HepG2 (cell line): Measurements from ENCODE around the gene EFCAB8. TPM values are rescaled to one million over a fixed set of nuclear protein-coding genes. Genes with fewer than 3 reads are reported as not detected.
A peak's percentile ranks its signal among the peaks of the same experiment; 100 is the strongest.

Source experiments
- EP300 ChIP-seq, 3 experiments: sonication (generic) in 1 of 3; formaldehyde crosslinking in 1 of 3; IDR thresholded peaks; 2 replicates each; pipeline versions ENCODE4 v1.5.1 to v1.6.1; 2011 to 2020; ENCODE audit warnings: low read depth in 2 of 3, low read length in 2 of 3, borderline replicate concordance in 1 of 3, improper control_type of control experiment in 1 of 3, mild to moderate bottlenecking in 1 of 3, missing genetic modification reagents in 1 of 3, moderate library complexity in 1 of 3
- FOXA3 ChIP-seq: IDR thresholded peaks from 2 replicates; pipeline ENCODE4 v1.6.1; 2016; ENCODE audit warnings: missing genetic modification reagents, missing compliant biosample characterization
- GTF2F1 ChIP-seq: fragments of 150-350 bp; IDR thresholded peaks from 2 replicates; pipeline ENCODE4 v1.6.1; 2014; ENCODE audit warnings: low read length
- HNRNPLL ChIP-seq: fragments of 200-400 bp; formaldehyde crosslinking; IDR thresholded peaks from 2 replicates; pipeline ENCODE4 v1.6.1; 2017; ENCODE audit warnings: mild to moderate bottlenecking, low read depth, low read length; ENCODE audit not compliant: poor library complexity, severe bottlenecking
- IRF2 ChIP-seq: IDR thresholded peaks from 2 replicates; pipeline ENCODE4 v1.6.1; 2018; ENCODE audit warnings: missing genetic modification reagents, missing compliant biosample characterization
- ISL2 ChIP-seq: sonication (generic); formaldehyde crosslinking; IDR thresholded peaks from 2 replicates; pipeline ENCODE4 v1.5.0; 2020; ENCODE audit warnings: missing genetic modification reagents
- KAT7 ChIP-seq: IDR thresholded peaks from 2 replicates; pipeline ENCODE4 v1.6.1; 2018; ENCODE audit warnings: borderline replicate concordance, missing compliant biosample characterization
- MAZ ChIP-seq, 2 experiments: sonication (generic) in 1 of 2; formaldehyde crosslinking in 1 of 2; IDR thresholded peaks; 2 replicates each; pipeline versions ENCODE4 v1.5.0 to v1.6.1; 2012 to 2020; ENCODE audit warnings: low read depth in 2 of 2, mild to moderate bottlenecking in 2 of 2, borderline replicate concordance in 1 of 2, improper control_type of control experiment in 1 of 2, low read length in 1 of 2, missing genetic modification reagents in 1 of 2, moderate library complexity in 1 of 2
- NR1H2 ChIP-seq: sonication (generic); formaldehyde crosslinking; IDR thresholded peaks from 2 replicates; pipeline ENCODE4 v1.8.1; 2022; ENCODE audit warnings: low read depth, missing genetic modification reagents, borderline replicate concordance
- ZNF17 ChIP-seq: sonication (generic); formaldehyde crosslinking; IDR thresholded peaks from 2 replicates; pipeline ENCODE4 v1.5.0; 2020; ENCODE audit warnings: mild to moderate bottlenecking, missing genetic modification reagents
- ZNF552 ChIP-seq: sonication (generic); formaldehyde crosslinking; IDR thresholded peaks from 2 replicates; pipeline ENCODE4 v1.9.0; 2022; ENCODE audit warnings: missing genetic modification reagents, mild to moderate bottlenecking, borderline replicate concordance
- ZNF660 ChIP-seq: sonication (generic); formaldehyde crosslinking; IDR thresholded peaks from 2 replicates; pipeline ENCODE4 v1.5.1; 2020; ENCODE audit warnings: mild to moderate bottlenecking, low read depth, missing genetic modification reagents, borderline replicate concordance
- polyA plus RNA-seq, 8 experiments: library from polyadenylated mRNA; depleted of rRNA in 3 of 8; stranded (reverse) in 7 of 8; unstranded in 1 of 8; fragments of >200 nt; fragmentation: Illumina TruSeq in 4 of 8; extraction: Trizol in 4 of 8; gene quantifications; 2 replicates each; pipeline versions ENCODE4 v1.2.1 to v1.2.3, GENCODE V29; 2011 to 2016; ENCODE audit warnings: low read depth in 4 of 8, missing spikeins in 1 of 8, mixed read lengths in 1 of 8; ENCODE audit not compliant: insufficient read depth in 1 of 8
- total RNA-seq, 5 experiments: library from RNA; depleted of rRNA; stranded (reverse); fragments of >200 nt; fragmentation: Illumina TruSeq; extraction: Trizol; gene quantifications; 2 replicates each; pipeline ENCODE4 v1.2.3, GENCODE V29; 2016; ENCODE audit warnings: low read depth in 1 of 5
- TF ChIP-seq, protein P1 (sequence below): sonication (generic); formaldehyde crosslinking; IDR thresholded peaks from 2 replicates; pipeline ENCODE4 v1.4.0; 2020; ENCODE audit warnings: mild to moderate bottlenecking, missing genetic modification reagents
- TF ChIP-seq, protein P2 (sequence below): sonication (generic); formaldehyde crosslinking; IDR thresholded peaks from 2 replicates; pipeline ENCODE4 v1.8.1; 2023; ENCODE audit warnings: mild to moderate bottlenecking, inconsistent platforms, moderate library complexity, missing genetic modification reagents, borderline replicate concordance
- TF ChIP-seq, protein P3 (sequence below): IDR thresholded peaks from 2 replicates; pipeline ENCODE4 v1.6.1; 2018; ENCODE audit warnings: missing genetic modification reagents, mild to moderate bottlenecking, missing compliant biosample characterization
- TF ChIP-seq, protein P4 (sequence below): IDR thresholded peaks from 2 replicates; pipeline ENCODE4 v1.6.1; 2016; ENCODE audit warnings: mild to moderate bottlenecking, missing biosample characterization, missing genetic modification reagents

The EFCAB8 gene
- total and polyA plus RNA-seq, 2 of the 13 experiments (the other 11 are each of a cell fraction or from before 2014, with no cell fraction given) = 0.15 to 0.22 TPM

DNA sequence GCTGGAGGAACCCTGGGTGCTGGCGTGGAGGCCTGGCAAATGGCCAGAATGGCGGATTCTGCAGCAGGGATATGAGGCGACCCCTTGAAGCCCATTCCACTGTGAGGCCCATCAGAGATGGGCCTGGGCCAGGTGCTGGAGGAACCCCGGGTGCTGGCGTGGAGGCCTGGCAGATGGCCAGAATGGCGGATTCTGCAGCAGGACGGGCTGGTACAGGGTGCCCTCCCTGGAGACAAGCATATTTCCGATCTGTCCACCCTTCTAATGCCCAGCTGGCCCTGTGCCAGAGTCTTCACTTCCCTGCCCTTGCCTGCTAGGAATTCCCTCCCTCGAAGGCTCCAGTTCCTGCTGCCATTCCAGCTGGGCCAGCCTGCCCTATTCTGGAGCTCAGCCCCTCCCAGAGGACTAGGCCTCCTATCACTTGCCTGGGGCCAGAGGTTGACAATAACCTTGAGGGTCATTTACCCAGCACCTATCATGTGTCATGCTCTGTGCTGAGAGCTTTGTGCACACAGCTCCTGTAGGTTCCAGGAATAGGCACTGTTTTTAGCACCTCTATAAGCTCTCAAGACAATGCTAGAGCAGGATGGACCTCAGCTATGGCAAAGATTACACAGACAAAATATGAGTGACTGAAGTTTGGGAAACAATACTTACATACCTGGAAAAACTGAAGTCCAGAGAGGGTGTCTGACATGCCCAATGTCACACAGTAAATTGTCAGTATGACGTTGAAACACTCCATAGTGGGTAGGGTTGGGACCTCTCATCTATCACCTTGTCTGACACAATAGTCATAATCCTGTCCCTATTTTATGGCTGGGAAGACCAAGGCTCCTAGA lies 124.1 kb downstream of the EFCAB8 start (continued):
- TF ChIP-seq FOXA3 (CRISPR knock-in tag) = peak; percentile 29; the same call in 1 of the 2 replicates
- TF ChIP-seq, protein P1, sequence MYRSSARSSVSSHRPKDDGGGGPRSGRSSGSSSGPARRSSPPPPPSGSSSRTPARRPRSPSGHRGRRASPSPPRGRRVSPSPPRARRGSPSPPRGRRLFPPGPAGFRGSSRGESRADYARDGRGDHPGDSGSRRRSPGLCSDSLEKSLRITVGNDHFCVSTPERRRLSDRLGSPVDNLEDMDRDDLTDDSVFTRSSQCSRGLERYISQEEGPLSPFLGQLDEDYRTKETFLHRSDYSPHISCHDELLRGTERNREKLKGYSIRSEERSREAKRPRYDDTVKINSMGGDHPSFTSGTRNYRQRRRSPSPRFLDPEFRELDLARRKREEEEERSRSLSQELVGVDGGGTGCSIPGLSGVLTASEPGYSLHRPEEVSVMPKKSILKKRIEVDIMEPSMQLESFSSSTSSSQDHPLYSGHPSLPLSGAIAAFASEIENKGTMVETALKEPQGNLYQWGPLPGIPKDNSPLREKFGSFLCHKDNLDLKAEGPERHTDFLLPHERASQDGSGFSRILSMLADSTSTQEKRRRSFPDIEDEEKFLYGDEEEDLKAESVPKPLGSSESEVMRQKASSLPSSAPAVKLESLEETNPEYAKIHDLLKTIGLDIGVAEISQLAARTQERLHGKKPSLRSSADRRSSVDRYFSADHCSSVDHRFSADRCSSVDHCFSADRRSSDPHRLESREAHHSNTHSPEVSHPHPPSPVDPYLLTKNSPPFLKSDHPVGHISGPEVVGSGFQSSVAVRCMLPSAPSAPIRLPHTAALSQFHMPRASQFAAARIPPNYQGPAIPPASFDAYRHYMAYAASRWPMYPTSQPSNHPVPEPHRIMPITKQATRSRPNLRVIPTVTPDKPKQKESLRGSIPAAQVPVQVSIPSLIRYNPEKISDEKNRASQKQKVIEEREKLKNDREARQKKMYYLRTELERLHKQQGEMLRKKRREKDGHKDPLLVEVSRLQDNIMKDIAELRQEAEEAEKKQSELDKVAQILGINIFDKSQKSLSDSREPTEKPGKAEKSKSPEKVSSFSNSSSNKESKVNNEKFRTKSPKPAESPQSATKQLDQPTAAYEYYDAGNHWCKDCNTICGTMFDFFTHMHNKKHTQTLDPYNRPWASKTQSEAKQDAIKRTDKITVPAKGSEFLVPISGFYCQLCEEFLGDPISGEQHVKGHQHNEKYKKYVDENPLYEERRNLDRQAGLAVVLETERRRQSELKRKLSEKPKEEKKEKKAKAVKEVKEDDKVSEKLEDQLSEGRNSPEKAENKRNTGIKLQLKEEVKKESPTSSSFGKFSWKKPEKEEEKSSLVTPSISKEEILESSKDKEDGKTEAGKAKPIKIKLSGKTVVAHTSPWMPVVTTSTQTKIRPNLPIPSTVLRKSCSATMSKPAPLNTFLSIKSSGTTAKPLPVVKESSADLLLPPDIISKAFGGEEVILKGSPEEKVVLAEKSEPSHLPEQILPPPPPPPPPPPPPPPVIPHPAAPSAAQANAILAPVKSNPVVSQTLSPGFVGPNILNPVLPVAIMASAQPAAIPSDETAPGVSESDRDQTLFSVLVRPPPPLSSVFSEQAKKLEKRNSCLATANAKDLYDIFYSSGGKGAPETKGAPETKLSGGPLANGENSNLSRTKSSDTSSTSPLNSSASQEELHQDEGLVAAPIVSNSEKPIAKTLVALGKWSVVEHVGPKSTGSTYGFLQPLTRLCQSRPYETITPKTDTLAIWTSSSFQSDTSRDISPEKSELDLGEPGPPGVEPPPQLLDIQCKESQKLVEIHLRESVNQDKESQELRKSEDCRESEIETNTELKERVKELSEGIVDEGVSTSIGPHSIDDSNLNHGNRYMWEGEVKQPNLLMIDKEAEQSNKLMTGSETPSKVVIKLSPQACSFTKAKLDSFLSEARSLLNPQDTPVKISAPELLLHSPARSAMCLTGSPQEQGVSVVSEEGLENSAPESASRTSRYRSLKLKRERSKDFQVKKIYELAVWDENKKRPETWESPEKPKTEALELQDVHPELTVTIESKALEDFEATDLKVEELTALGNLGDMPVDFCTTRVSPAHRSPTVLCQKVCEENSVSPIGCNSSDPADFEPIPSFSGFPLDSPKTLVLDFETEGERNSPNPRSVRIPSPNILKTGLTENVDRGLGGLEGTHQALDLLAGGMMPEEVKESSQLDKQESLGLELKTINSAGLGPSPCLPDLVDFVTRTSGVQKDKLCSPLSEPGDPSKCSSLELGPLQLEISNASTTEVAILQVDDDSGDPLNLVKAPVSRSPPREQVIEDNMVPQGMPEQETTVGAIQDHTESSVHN (CRISPR knock-in tag) = no peak
- TF ChIP-seq, protein P2, sequence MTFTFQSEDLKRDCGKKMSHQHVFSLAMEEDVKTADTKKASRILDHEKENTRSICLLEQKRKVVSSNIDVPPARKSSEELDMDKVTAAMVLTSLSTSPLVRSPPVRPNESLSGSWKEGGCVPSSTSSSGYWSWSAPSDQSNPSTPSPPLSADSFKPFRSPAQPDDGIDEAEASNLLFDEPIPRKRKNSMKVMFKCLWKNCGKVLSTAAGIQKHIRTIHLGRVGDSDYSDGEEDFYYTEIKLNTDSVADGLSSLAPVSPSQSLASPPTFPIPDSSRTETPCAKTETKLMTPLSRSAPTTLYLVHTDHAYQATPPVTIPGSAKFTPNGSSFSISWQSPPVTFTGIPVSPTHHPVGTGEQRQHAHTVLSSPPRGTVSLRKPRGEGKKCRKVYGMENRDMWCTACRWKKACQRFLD (CRISPR knock-in tag) = no peak
- no peak for TF ChIP-seq ISL2 (CRISPR knock-in tag)
- TF ChIP-seq HNRNPLL = peak; percentile 23
- TF ChIP-seq GTF2F1 = no peak
- TF ChIP-seq NR1H2 (CRISPR knock-in tag) = no peak
- peak; percentile 62; the same call in 1 of the 2 replicates for TF ChIP-seq IRF2
- no peak for TF ChIP-seq ZNF552
- TF ChIP-seq ZNF660 (CRISPR knock-in tag) = no peak
- no peak for TF ChIP-seq KAT7 (CRISPR knock-in tag)
- TF ChIP-seq, protein P3, sequence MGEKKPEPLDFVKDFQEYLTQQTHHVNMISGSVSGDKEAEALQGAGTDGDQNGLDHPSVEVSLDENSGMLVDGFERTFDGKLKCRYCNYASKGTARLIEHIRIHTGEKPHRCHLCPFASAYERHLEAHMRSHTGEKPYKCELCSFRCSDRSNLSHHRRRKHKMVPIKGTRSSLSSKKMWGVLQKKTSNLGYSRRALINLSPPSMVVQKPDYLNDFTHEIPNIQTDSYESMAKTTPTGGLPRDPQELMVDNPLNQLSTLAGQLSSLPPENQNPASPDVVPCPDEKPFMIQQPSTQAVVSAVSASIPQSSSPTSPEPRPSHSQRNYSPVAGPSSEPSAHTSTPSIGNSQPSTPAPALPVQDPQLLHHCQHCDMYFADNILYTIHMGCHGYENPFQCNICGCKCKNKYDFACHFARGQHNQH (CRISPR knock-in tag) = no peak
- no peak for TF ChIP-seq ZNF17
- TF ChIP-seq, protein P4, sequence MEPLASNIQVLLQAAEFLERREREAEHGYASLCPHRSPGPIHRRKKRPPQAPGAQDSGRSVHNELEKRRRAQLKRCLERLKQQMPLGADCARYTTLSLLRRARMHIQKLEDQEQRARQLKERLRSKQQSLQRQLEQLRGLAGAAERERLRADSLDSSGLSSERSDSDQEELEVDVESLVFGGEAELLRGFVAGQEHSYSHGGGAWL (CRISPR knock-in tag) = no peak
- TF ChIP-seq EP300 (IDR thresholded peaks at IDR 0.05; ENCODE audit: low read depth in 2 of 2, low read length in 2 of 2) = no peak
- no peak for TF ChIP-seq EP300 (CRISPR knock-in tag; IDR thresholded peaks at IDR 0.05; ENCODE audit: borderline replicate concordance)
- TF ChIP-seq MAZ (IDR thresholded peaks at IDR 0.05; ENCODE audit: borderline replicate concordance, low read depth, low read length) = no peak
- no peak for TF ChIP-seq MAZ (CRISPR knock-in tag; IDR thresholded peaks at IDR 0.05; ENCODE audit: low read depth)
